Endothelial cell of umbilical vein (primary cell): Measurements from ENCODE around the gene NXPE1. TPM values are rescaled to one million over a fixed set of nuclear protein-coding genes. Genes with fewer than 3 reads are reported as not detected.

Source experiments
- BruUV-seq: library from RNA; stranded (reverse); fragments of 400-500 nt; replicated peaks from 2 replicates; lab custom pipeline; 2021; lab: Mats Ljungman, UMichigan
- CTCF ChIA-PET: fragments of 300-600, 350-600 bp; sonication (Branson Sonifier 250); formaldehyde crosslinking; loops from one replicate; lab custom pipeline; 2021; ENCODE audit warnings: antibody characterized with exemption, inconsistent platforms; lab: Charles Lee
- POLR2A ChIA-PET: fragments of 300-600, 350-600 bp; sonication (Branson Sonifier 250); formaldehyde crosslinking; loops from one replicate; lab custom pipeline; 2021; ENCODE audit warnings: antibody characterized with exemption, inconsistent platforms; lab: Charles Lee
- DNase-seq: peaks from one replicate; pipeline ENCODE4 v3.0.0-alpha.2; 2011; ENCODE audit warnings: low read depth, low spot score
- FAIRE-seq: peaks from 2 replicates; lab custom pipeline; 2011; peaks lifted over from hg19 to GRCh38; lab: Jason Lieb, UNC
- H2AFZ ChIP-seq: 2 replicates; pipeline ENCODE4 v1.6.0; 2012; ENCODE audit warnings: low read depth, low read length, control low read depth, inconsistent platforms
- H3K27ac ChIP-seq: 2 replicates; pipeline ENCODE4 v1.5.1; 2011; ENCODE audit warnings: low read depth, mild to moderate bottlenecking, control low read depth, low read length, moderate library complexity; ENCODE audit not compliant: insufficient read depth
- H3K27me3 ChIP-seq, 2 experiments: 2 replicates each; pipeline versions ENCODE4 v1.6.0 to v1.6.1; 2011; ENCODE audit warnings: low read length in 2 of 2, mixed read lengths in 1 of 2; ENCODE audit not compliant: control insufficient read depth in 2 of 2, insufficient read depth in 2 of 2
- H3K36me3 ChIP-seq, 2 experiments: 2 replicates in 1 of 2; 3 replicates in 1 of 2; pipeline ENCODE4 v1.5.1; 2011; ENCODE audit warnings: low read length in 2 of 2, mild to moderate bottlenecking in 1 of 2, moderate library complexity in 1 of 2; ENCODE audit not compliant: control insufficient read depth in 2 of 2, insufficient read depth in 2 of 2; ENCODE audit errors: extremely low read depth in 1 of 2
- H3K4me1 ChIP-seq: 3 replicates; pipeline ENCODE4 v1.5.1; 2011; ENCODE audit warnings: mild to moderate bottlenecking, low read length; ENCODE audit not compliant: control insufficient read depth, insufficient read depth; ENCODE audit errors: extremely low read depth
- H3K4me2 ChIP-seq: 2 replicates; pipeline ENCODE4 v1.6.1; 2011; ENCODE audit warnings: low read length, control low read depth, mixed read lengths; ENCODE audit not compliant: insufficient read depth
- H3K4me3 ChIP-seq, 3 experiments: fragments of 200-600 bp in 1 of 3; sonication (generic), shearing (Covaris generic) in 1 of 3; replicated peaks in 1 of 3; 2 replicates each; pipeline ENCODE4 v1.5.1; 2011 to 2016; ENCODE audit warnings: control low read depth in 3 of 3, low read length in 3 of 3, mild to moderate bottlenecking in 2 of 3, inconsistent platforms in 1 of 3, low read depth in 1 of 3, moderate library complexity in 1 of 3; ENCODE audit not compliant: insufficient read depth in 1 of 3
- H3K79me2 ChIP-seq: 2 replicates; pipeline ENCODE4 v1.6.0; 2012; ENCODE audit warnings: low read length, inconsistent platforms; ENCODE audit not compliant: control insufficient read depth, insufficient read depth
- H3K9ac ChIP-seq: replicated peaks from 2 replicates; pipeline ENCODE3; 2011; ENCODE audit warnings: low read length, control low read depth; ENCODE audit not compliant: insufficient read depth; ENCODE audit errors: extremely low read depth
- H3K9me1 ChIP-seq: replicated peaks from 3 replicates; pipeline ENCODE4 v1.6.0; 2011; ENCODE audit warnings: mild to moderate bottlenecking, low read length; ENCODE audit not compliant: control insufficient read depth, insufficient read depth; ENCODE audit errors: extremely low read depth
- H3K9me3 ChIP-seq: replicated peaks from 2 replicates; pipeline ENCODE4 v1.5.1; 2012; ENCODE audit warnings: low read length, inconsistent platforms; ENCODE audit not compliant: control insufficient read depth, insufficient read depth
- H4K20me1 ChIP-seq: replicated peaks from 2 replicates; pipeline ENCODE3; 2011; ENCODE audit warnings: mild to moderate bottlenecking, low read length; ENCODE audit not compliant: control insufficient read depth, insufficient read depth; ENCODE audit errors: extremely low read depth
- CTCF ChIP-seq, 2 donors: IDR thresholded peaks; 1 replicate in 1 of 2; 2 replicates in 1 of 2; pipeline ENCODE4 v1.5.1; 2011; ENCODE audit warnings: low read length in 2 of 2, mild to moderate bottlenecking in 2 of 2, moderate library complexity in 2 of 2, control low read depth in 1 of 2, inconsistent platforms in 1 of 2, low read depth in 1 of 2; ENCODE audit not compliant: insufficient read depth in 1 of 2; ENCODE audit errors: extremely low read depth in 1 of 2
- EZH2 ChIP-seq: IDR thresholded peaks from 2 replicates; pipeline ENCODE4 v1.6.1; 2012; ENCODE audit warnings: borderline replicate concordance, low read depth, mild to moderate bottlenecking, moderate library complexity, low read length, inconsistent platforms; ENCODE audit not compliant: severe bottlenecking
- FOS ChIP-seq: IDR thresholded peaks from 2 replicates; pipeline ENCODE4 v1.6.1; 2011; ENCODE audit warnings: mild to moderate bottlenecking, low read length, moderate library complexity, borderline replicate concordance; ENCODE audit not compliant: insufficient read depth
- GATA2 ChIP-seq: IDR thresholded peaks from 2 replicates; pipeline ENCODE4 v1.7.0; 2011; ENCODE audit warnings: low read depth, mild to moderate bottlenecking, moderate library complexity, mixed read lengths, low read length; ENCODE audit not compliant: insufficient read length, insufficient read depth
- JUN ChIP-seq: IDR thresholded peaks from 2 replicates; pipeline ENCODE4 v1.6.1; 2011; ENCODE audit warnings: borderline replicate concordance, low read depth; ENCODE audit not compliant: insufficient read length, insufficient read depth
- MYC ChIP-seq: IDR thresholded peaks from one replicate; pipeline ENCODE4 v1.6.1; 2011; ENCODE audit warnings: mild to moderate bottlenecking, low read depth, low read length
- POLR2A ChIP-seq: IDR thresholded peaks from 2 replicates; pipeline ENCODE4 v1.6.1; 2012; ENCODE audit warnings: low read depth, mild to moderate bottlenecking, control low read depth, low read length
- POLR2AphosphoS5 ChIP-seq: IDR thresholded peaks from 2 replicates; pipeline ENCODE4 v1.6.1; 2012; ENCODE audit warnings: low read depth, mild to moderate bottlenecking, control low read depth, low read length, moderate library complexity; ENCODE audit not compliant: insufficient read depth
- dilution Hi-C: fragments of 300-500 bp; cut with MboI; formaldehyde crosslinking; loops from one replicate; pipeline ENCODE4 v1.15.0; 2019; ENCODE audit warnings: low sequenced_read_pairs; ENCODE audit not compliant: extremely low pct_ligation_motif_present
- intact Hi-C: fragments of 100-400 bp; cut with micrococcal nuclease; formaldehyde crosslinking; loops from one replicate; pipeline ENCODE4 v1.10.0; 2022
- polyA plus RNA-seq, 4 experiments: library from polyadenylated mRNA; depleted of rRNA in 3 of 4; stranded (reverse) in 3 of 4; unstranded in 1 of 4; fragments of >200 nt; gene quantifications; 2 replicates each; pipeline versions ENCODE4 v1.2.1 to v1.2.3, GENCODE V29; 2011 to 2012; ENCODE audit warnings: missing spikeins in 1 of 4
- small RNA-seq: library from RNA; depleted of rRNA; stranded (forward); fragments of <200 nt; gene quantifications from one replicate; pipeline ENCODE3, GENCODE V24; 2012; ENCODE audit warnings: low replicate concordance, low read depth; ENCODE audit not compliant: insufficient read depth, insufficient read length
- total RNA-seq: library from RNA; stranded (reverse); gene quantifications from 2 replicates; pipeline ENCODE4 v1.2.3, GENCODE V29; 2021
- TF ChIP-seq, protein P1 (sequence below): IDR thresholded peaks from 2 replicates; pipeline ENCODE4 v1.6.1; 2011; ENCODE audit not compliant: insufficient read depth, insufficient read length

NXPE1 gene
- total and polyA plus RNA-seq, 2 donors (not counting 3 experiments of a cell fraction or from before 2014, with no cell fraction given) = not detected

GRCh38 chr11:114472661-114473060, 87.0 kb downstream of the NXPE1 start:
- no peaks in the 10 kb centered on the region for H3K9me1 ChIP-seq
- H2AFZ ChIP-seq = no peak overlapping the region
- H3K4me1 ChIP-seq = no peaks in the 10 kb centered on the region
- CTCF ChIA-PET = no interaction called here
- TF ChIP-seq POLR2AphosphoS5 (no peak), JUN (no peak), EZH2 (no peak), MYC (no peak), GATA2 (no peak), POLR2A (no peak), FOS (no peak), CTCF (IDR thresholded peaks at IDR 0.05; ENCODE audit: extremely low read depth in 1 of 2, insufficient read depth in 1 of 2, low read depth in 1 of 2, low read length in 2 of 2) (no peak)
- TF ChIP-seq, protein P1, sequence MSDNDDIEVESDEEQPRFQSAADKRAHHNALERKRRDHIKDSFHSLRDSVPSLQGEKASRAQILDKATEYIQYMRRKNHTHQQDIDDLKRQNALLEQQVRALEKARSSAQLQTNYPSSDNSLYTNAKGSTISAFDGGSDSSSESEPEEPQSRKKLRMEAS = no peak
- intact Hi-C loops = no loop called here
- no peak overlapping the region for H3K9ac ChIP-seq
- H4K20me1 ChIP-seq = no peaks in the 10 kb centered on the region
- no TSS peak for BruUV-seq
- DNase-seq = no peak
- H3K27me3 ChIP-seq = no peaks in the 10 kb centered on the region
- no peak overlapping the region for H3K4me3 ChIP-seq
- H3K36me3 ChIP-seq = no peaks in the 10 kb centered on the region
- H3K27ac ChIP-seq = no peak overlapping the region
- FAIRE-seq = no peak
- H3K79me2 ChIP-seq = no peaks in the 10 kb centered on the region
- POLR2A ChIA-PET = no interaction called here
- no peaks in the 10 kb centered on the region for H3K9me3 ChIP-seq
- no peak overlapping the region for H3K4me2 ChIP-seq
- dilution Hi-C loops = no loop called here

Small RNA genes lying within 50 kb of the gene (small RNA-seq; reads per million reads assigned to genes)
- gene RF01210 = not detected

Other genes starting within 250 kb of the NXPE1 start
- gene C11orf71, start 159.4 kb downstream of the NXPE1 start, total RNA-seq = 4.0 and 5.4 TPM in 2 replicates
- gene C11orf71, start 159.4 kb downstream of the NXPE1 start, polyA plus RNA-seq = 6.9 and 8.5 TPM in 2 replicates
- gene RBM7, start 159.2 kb downstream of the NXPE1 start, total RNA-seq = 31.3 and 38.4 TPM in 2 replicates
- 16.4 TPM in 2 replicates for gene RBM7, start 159.2 kb downstream of the NXPE1 start, polyA plus RNA-seq
- gene REXO2, start 120.4 kb downstream of the NXPE1 start, total RNA-seq = 155 and 182 TPM in 2 replicates
- 188 and 296 TPM in 2 replicates for gene REXO2, start 120.4 kb downstream of the NXPE1 start, polyA plus RNA-seq
- gene NXPE4, start 35.9 kb upstream of the NXPE1 start, total RNA-seq = not detected in 2 replicates
- gene NXPE4, start 35.9 kb upstream of the NXPE1 start, polyA plus RNA-seq = not detected in 2 replicates
- gene NXPE2, start 118.6 kb upstream of the NXPE1 start, total RNA-seq = not detected in 2 replicates
- not detected in 2 replicates for gene NXPE2, start 118.6 kb upstream of the NXPE1 start, polyA plus RNA-seq